Parathyroid adenoma (tissue), 2 donors: ENCODE results near the gene MYO5B.

Source experiments
- H2AFZ ChIP-seq: fragments of 300-600 bp; sonication (generic); one replicate; pipeline ENCODE4 v1.7.0; 2017; ENCODE audit warnings: antibody characterized with exemption, mild to moderate bottlenecking
- H3K27ac ChIP-seq: fragments of 300-600 bp; sonication (generic); one replicate; pipeline ENCODE4 v1.7.0; 2017
- H3K27me3 ChIP-seq: fragments of 300-600 bp; sonication (generic); one replicate; pipeline ENCODE4 v1.7.0; 2017; ENCODE audit warnings: low read length; ENCODE audit not compliant: control insufficient read depth, insufficient read depth
- H3K36me3 ChIP-seq: fragments of 300-600 bp; sonication (generic); one replicate; pipeline ENCODE4 v1.7.0; 2017; ENCODE audit warnings: low read length; ENCODE audit not compliant: control insufficient read depth, insufficient read depth
- H3K4me1 ChIP-seq: fragments of 300-600 bp; sonication (generic); one replicate; pipeline ENCODE4 v1.7.0; 2017; ENCODE audit warnings: control low read depth
- H3K4me2 ChIP-seq: fragments of 300-600 bp; sonication (generic); one replicate; pipeline ENCODE4 v1.7.0; 2017; ENCODE audit warnings: low read length
- H3K4me3 ChIP-seq: fragments of 300-600 bp; sonication (generic); one replicate; pipeline ENCODE4 v1.7.0; 2017; ENCODE audit warnings: low read depth, low read length
- H3K79me2 ChIP-seq: fragments of 300-600 bp; sonication (generic); one replicate; pipeline ENCODE4 v1.7.0; 2017; ENCODE audit warnings: control low read depth
- H3K9ac ChIP-seq: fragments of 300-600 bp; sonication (generic); one replicate; pipeline ENCODE4 v1.7.0; 2017; ENCODE audit warnings: mild to moderate bottlenecking
- H3K9me3 ChIP-seq: fragments of 300-600 bp; sonication (generic); one replicate; pipeline ENCODE4 v1.7.0; 2017; ENCODE audit warnings: low read length; ENCODE audit not compliant: control insufficient read depth
- TF ChIP-seq, protein P1 (sequence below): fragments of 300-600 bp; sonication (generic); IDR thresholded peaks from one replicate; pipeline ENCODE4 v1.7.0; 2017; ENCODE audit warnings: antibody characterized with exemption, mild to moderate bottlenecking
- donor health status: primary hyperparathyroidism.

Gene MYO5B

DNA sequence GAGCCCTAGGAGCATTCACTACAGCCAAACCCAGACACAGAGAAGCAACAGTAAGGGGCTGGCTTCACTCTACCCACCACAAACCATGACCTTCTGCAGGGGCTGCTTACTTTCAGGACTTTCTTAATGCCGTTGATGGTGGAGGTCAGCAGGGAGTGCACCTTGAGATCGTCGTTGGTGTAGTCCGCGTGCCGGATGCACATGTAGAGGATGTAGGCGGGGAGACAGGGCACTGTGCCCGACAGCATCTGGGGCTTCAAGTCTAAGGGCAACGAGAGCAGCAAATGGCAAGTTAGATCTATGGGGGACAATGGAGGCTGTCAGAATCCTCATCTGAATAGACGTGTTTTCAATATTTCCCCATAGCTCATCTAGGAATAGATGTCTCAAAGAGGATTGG is 351.8 kb downstream of the MYO5B start:
- TF ChIP-seq, protein P1, sequence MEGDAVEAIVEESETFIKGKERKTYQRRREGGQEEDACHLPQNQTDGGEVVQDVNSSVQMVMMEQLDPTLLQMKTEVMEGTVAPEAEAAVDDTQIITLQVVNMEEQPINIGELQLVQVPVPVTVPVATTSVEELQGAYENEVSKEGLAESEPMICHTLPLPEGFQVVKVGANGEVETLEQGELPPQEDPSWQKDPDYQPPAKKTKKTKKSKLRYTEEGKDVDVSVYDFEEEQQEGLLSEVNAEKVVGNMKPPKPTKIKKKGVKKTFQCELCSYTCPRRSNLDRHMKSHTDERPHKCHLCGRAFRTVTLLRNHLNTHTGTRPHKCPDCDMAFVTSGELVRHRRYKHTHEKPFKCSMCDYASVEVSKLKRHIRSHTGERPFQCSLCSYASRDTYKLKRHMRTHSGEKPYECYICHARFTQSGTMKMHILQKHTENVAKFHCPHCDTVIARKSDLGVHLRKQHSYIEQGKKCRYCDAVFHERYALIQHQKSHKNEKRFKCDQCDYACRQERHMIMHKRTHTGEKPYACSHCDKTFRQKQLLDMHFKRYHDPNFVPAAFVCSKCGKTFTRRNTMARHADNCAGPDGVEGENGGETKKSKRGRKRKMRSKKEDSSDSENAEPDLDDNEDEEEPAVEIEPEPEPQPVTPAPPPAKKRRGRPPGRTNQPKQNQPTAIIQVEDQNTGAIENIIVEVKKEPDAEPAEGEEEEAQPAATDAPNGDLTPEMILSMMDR: no peak
- H3K4me1 ChIP-seq: no peaks in the 10 kb centered on the region
- no peaks in the 10 kb centered on the region for H3K79me2 ChIP-seq
- no peak overlapping the region for H2AFZ ChIP-seq
- no peaks in the 10 kb centered on the region for H3K36me3 ChIP-seq
- H3K4me3 ChIP-seq: no peak overlapping the region
- no peaks in the 10 kb centered on the region for H3K27me3 ChIP-seq
- no peak overlapping the region for H3K9ac ChIP-seq
- no peaks in the 10 kb centered on the region for H3K9me3 ChIP-seq
- no peak overlapping the region for H3K4me2 ChIP-seq
- no peak overlapping the region for H3K27ac ChIP-seq

DNA sequence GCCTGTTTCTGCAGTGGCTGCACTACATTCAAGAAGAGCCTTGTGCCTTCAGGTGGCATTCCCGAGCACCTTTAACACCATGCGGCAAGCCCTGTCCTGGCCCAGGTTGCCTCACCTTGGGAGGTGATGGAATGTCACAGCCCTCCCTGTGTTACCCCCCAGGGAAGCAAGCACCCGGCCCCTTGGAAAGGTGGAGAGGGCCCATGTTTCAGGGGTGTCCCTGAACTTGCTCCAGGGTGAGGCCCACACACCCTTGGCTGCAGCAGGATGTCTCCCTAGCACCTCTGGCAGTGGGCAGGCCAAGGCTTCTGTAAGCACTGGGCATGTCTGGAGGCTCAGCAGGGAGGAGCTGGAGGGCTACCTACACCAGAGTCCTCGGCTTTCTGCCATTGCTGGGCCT is 352.3 kb downstream of the MYO5B start:
- Histone ChIP-seq H3K9ac (no peak overlapping the region), H3K4me1 (no peaks in the 10 kb centered on the region), H3K79me2 (no peaks in the 10 kb centered on the region), H3K36me3 (no peaks in the 10 kb centered on the region), H2AFZ (no peak overlapping the region), H3K4me3 (no peak overlapping the region), H3K27ac (no peak overlapping the region), H3K4me2 (no peak overlapping the region), H3K27me3 (no peaks in the 10 kb centered on the region), H3K9me3 (no peaks in the 10 kb centered on the region)
- TF ChIP-seq, protein P1: no peak

DNA sequence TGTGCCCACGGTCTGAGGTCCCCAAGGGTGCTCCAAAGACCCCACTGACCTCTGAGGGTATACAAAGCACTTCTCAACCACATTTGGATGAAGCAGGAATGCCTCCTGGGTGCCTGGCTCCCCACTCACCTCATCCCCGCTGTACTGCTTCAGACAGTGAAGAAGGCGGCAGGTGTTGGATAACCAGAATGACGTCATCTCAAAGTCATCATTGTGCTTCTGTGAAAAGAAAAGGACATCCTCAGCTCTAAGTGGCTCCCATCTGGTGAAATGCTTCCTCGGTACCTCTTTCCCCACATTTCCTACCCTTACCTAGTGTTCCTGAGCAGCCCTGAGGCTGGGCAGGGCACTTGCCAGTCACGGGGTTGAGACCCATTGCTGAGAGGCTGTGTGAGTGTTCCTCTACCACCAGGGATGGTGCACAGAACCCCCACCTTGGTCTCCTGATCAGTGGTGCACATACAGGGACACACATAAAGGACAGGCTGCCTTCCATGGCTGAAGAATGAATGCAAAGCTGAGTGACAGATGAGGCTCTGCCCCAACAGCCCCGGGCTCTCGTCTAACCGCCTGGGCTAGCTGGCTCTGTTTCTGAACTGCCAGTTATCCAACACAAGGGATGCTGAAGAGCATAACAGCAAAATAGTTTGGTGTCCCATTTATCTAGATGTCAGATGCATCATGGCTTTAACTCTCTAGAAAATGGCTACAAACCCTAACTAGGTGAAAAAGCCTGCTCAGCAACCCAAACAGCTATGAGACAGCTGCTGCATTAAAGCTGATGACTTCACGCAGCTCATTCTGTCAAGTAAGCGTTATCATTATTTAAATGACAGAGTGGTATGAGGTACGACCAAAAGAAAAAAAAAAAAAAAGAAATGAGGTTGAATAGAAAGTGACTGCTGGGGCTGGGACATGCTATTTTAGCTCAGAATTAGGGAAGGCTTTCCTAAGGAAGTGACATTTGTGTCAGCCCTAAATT is 353.4 kb downstream of the MYO5B start:
- H3K27me3 ChIP-seq: no peaks in the 10 kb centered on the region
- no peaks in the 10 kb centered on the region for H3K36me3 ChIP-seq
- TF ChIP-seq, protein P1: no peak
- no peak overlapping the region for H3K4me3 ChIP-seq
- H3K27ac ChIP-seq: no peak overlapping the region
- H3K79me2 ChIP-seq: no peaks in the 10 kb centered on the region
- no peak overlapping the region for H2AFZ ChIP-seq
- H3K9me3 ChIP-seq: no peaks in the 10 kb centered on the region
- H3K4me2 ChIP-seq: no peak overlapping the region
- no peaks in the 10 kb centered on the region for H3K4me1 ChIP-seq
- no peak overlapping the region for H3K9ac ChIP-seq

- Histone ChIP-seq H2AFZ (no peak overlapping the region), H3K27ac (no peak overlapping the region), H3K36me3 (no peaks in the 10 kb centered on the region), H3K9me3 (no peaks in the 10 kb centered on the region), H3K9ac (no peak overlapping the region), H3K79me2 (no peaks in the 10 kb centered on the region), H3K27me3 (no peaks in the 10 kb centered on the region), H3K4me2 (no peak overlapping the region), H3K4me1 (no peaks in the 10 kb centered on the region), H3K4me3 (no peak overlapping the region)
- TF ChIP-seq, protein P1: no peak
These were observed 355.9 kb downstream of the MYO5B start for GRCh38 chr18:49839012-49839411.
